H9 (cell line): Measurements from ENCODE around the gene BBOF1. TPM values are rescaled to one million over a fixed set of nuclear protein-coding genes. Genes with fewer than 3 reads are reported as not detected.
A peak's percentile ranks its signal among the peaks of the same experiment; 100 is the strongest.

Experiments used
- DNase-seq: peaks from one replicate; pipeline ENCODE4 v3.0.0-alpha.2; 2017
- H2AFZ ChIP-seq: one replicate; pipeline ENCODE4 v1.6.1; 2013; ENCODE audit warnings: mild to moderate bottlenecking, low read length, control low read depth, moderate library complexity
- H2AK5ac ChIP-seq: 2 replicates; pipeline ENCODE4 v1.6.1; 2013; ENCODE audit warnings: low read length, control low read depth, mixed read lengths; ENCODE audit not compliant: insufficient read length
- H2BK120ac ChIP-seq: one replicate; pipeline ENCODE4 v1.6.1; 2013; ENCODE audit warnings: low read depth, mild to moderate bottlenecking, low read length, control low read depth, inconsistent platforms; ENCODE audit not compliant: poor library complexity, severe bottlenecking
- H2BK12ac ChIP-seq: 2 replicates; pipeline ENCODE4 v1.6.1; 2013; ENCODE audit warnings: low read length, control low read depth, mixed read lengths, low read depth; ENCODE audit not compliant: insufficient read length
- H2BK15ac ChIP-seq: 2 replicates; pipeline ENCODE4 v1.6.1; 2013; ENCODE audit warnings: low read depth, low read length, control low read depth
- H2BK20ac ChIP-seq: one replicate; pipeline ENCODE4 v1.6.1; 2013; ENCODE audit warnings: low read depth, mild to moderate bottlenecking, low read length, control low read depth, inconsistent platforms; ENCODE audit not compliant: poor library complexity, severe bottlenecking
- H2BK5ac ChIP-seq: 2 replicates; pipeline ENCODE4 v1.6.1; 2013; ENCODE audit warnings: low read length, control low read depth, mixed read lengths; ENCODE audit not compliant: insufficient read length
- H3K14ac ChIP-seq: 2 replicates; pipeline ENCODE4 v1.6.1; 2013; ENCODE audit warnings: low read length, control low read depth; ENCODE audit not compliant: insufficient read depth
- H3K18ac ChIP-seq: 2 replicates; pipeline ENCODE4 v1.6.1; 2013; ENCODE audit warnings: low read depth, mild to moderate bottlenecking, mixed read lengths, low read length, control low read depth; ENCODE audit not compliant: insufficient read length
- H3K23ac ChIP-seq: 2 replicates; pipeline ENCODE4 v1.6.1; 2013; ENCODE audit warnings: low read length, control low read depth, mixed read lengths, low read depth; ENCODE audit not compliant: insufficient read length
- H3K23me2 ChIP-seq: 2 replicates; pipeline ENCODE4 v1.6.1; 2013; ENCODE audit warnings: low read depth, mild to moderate bottlenecking, mixed read lengths, low read length, control low read depth; ENCODE audit not compliant: insufficient read length, poor library complexity, severe bottlenecking
- H3K27ac ChIP-seq: 2 replicates; pipeline ENCODE4 v1.5.1; 2013; ENCODE audit warnings: low read length, control low read depth, mixed read lengths, low read depth; ENCODE audit not compliant: insufficient read length
- H3K27me3 ChIP-seq: 2 replicates; pipeline ENCODE4 v1.6.1; 2013; ENCODE audit warnings: low read length, control low read depth, inconsistent platforms; ENCODE audit not compliant: insufficient read depth
- H3K4ac ChIP-seq: 2 replicates; pipeline ENCODE4 v1.6.1; 2013; ENCODE audit warnings: low read depth, mild to moderate bottlenecking, control low read depth, inconsistent platforms, low read length, moderate library complexity
- H3K4me1 ChIP-seq: 2 replicates; pipeline ENCODE4 v1.6.1; 2013; ENCODE audit warnings: low read length, control low read depth, inconsistent platforms; ENCODE audit not compliant: insufficient read depth
- H3K4me2 ChIP-seq: 2 replicates; pipeline ENCODE4 v1.6.1; 2013; ENCODE audit warnings: low read length, control low read depth, mixed read lengths; ENCODE audit not compliant: insufficient read length, insufficient read depth
- H3K56ac ChIP-seq: 2 replicates; pipeline ENCODE4 v1.6.1; 2013; ENCODE audit warnings: low read depth, mild to moderate bottlenecking, mixed read lengths, low read length, control low read depth; ENCODE audit not compliant: insufficient read length
- H3K79me1 ChIP-seq: 2 replicates; pipeline ENCODE4 v1.6.1; 2013; ENCODE audit warnings: low read depth, mild to moderate bottlenecking, moderate library complexity, low read length, control low read depth, inconsistent platforms; ENCODE audit not compliant: insufficient read depth, poor library complexity, severe bottlenecking
- H3K79me2 ChIP-seq: 2 replicates; pipeline ENCODE4 v1.6.1; 2013; ENCODE audit warnings: low read length, control low read depth, inconsistent platforms; ENCODE audit not compliant: insufficient read depth
- H3K9ac ChIP-seq: 2 replicates; pipeline ENCODE4 v1.6.1; 2013; ENCODE audit warnings: low read length, control low read depth, mixed read lengths; ENCODE audit not compliant: insufficient read length; ENCODE audit errors: extremely low read depth
- H3K9me3 ChIP-seq: one replicate; pipeline ENCODE4 v1.6.1; 2013; ENCODE audit warnings: low read depth, low read length, inconsistent platforms; ENCODE audit not compliant: control insufficient read depth
- H3T11ph ChIP-seq: one replicate; pipeline ENCODE4 v1.6.1; 2013; ENCODE audit warnings: mild to moderate bottlenecking, low read length, control low read depth, inconsistent platforms
- H4K20me1 ChIP-seq: one replicate; pipeline ENCODE4 v1.6.1; 2013; ENCODE audit not compliant: control insufficient read depth, insufficient read length, insufficient read depth
- H4K5ac ChIP-seq: 2 replicates; pipeline ENCODE4 v1.6.1; 2013; ENCODE audit warnings: low read depth, mild to moderate bottlenecking, mixed read lengths, low read length, control low read depth; ENCODE audit not compliant: insufficient read length
- H4K8ac ChIP-seq: replicated peaks from 2 replicates; pipeline ENCODE4 v1.6.1; 2013; ENCODE audit warnings: low read length, control low read depth, mixed read lengths, low read depth; ENCODE audit not compliant: insufficient read length
- H4K91ac ChIP-seq: 2 replicates; pipeline ENCODE4 v1.6.1; 2013; ENCODE audit warnings: low read depth, mild to moderate bottlenecking, moderate library complexity, mixed read lengths, low read length, control low read depth; ENCODE audit not compliant: insufficient read length
- H3K27ac Mint-ChIP-seq, 3 experiments: 2 replicates in 2 of 3; 3 replicates in 1 of 3; pipeline ENCODE4 v1.8.0; 2020 to 2021; ENCODE audit warnings: mixed read lengths in 3 of 3, mild to moderate bottlenecking in 1 of 3, moderate library complexity in 1 of 3
- H3K27me3 Mint-ChIP-seq: 2 replicates; pipeline ENCODE4 v1.8.0; 2021; ENCODE audit warnings: low read depth, mild to moderate bottlenecking, moderate library complexity, mixed read lengths
- H3K36me3 Mint-ChIP-seq, 3 experiments: 2 replicates in 2 of 3; 3 replicates in 1 of 3; pipeline ENCODE4 v1.8.0; 2020 to 2021; ENCODE audit warnings: low read depth in 3 of 3, mixed read lengths in 3 of 3; ENCODE audit not compliant: insufficient read depth in 1 of 3
- H3K4me1 Mint-ChIP-seq, 2 experiments: 2 replicates each; pipeline ENCODE4 v1.8.0; 2020; ENCODE audit warnings: mixed read lengths in 2 of 2
- H3K4me3 Mint-ChIP-seq, 2 experiments: 2 replicates in 1 of 2; 3 replicates in 1 of 2; pipeline ENCODE4 v1.8.0; 2020 to 2021; ENCODE audit warnings: mild to moderate bottlenecking in 2 of 2, mixed read lengths in 2 of 2, moderate library complexity in 1 of 2
- H3K9me3 Mint-ChIP-seq, 2 experiments: 2 replicates in 1 of 2; 3 replicates in 1 of 2; pipeline ENCODE4 v1.8.0; 2020; ENCODE audit warnings: mild to moderate bottlenecking in 2 of 2, mixed read lengths in 2 of 2, moderate library complexity in 1 of 2
- WGBS: extraction: QIAGEN DNeasy Blood & Tissue Kit; methylation state at CpG from one replicate; pipeline ENCODE4 v1.1.7; 2013; ENCODE audit warnings: missing lambda C conversion rate, low lambda C conversion rate, mixed read lengths; ENCODE audit not compliant: insufficient read length; ENCODE audit errors: extremely low coverage; 5-methylcytosine and 5-hydroxymethylcytosine counted together
- total RNA-seq: library from RNA; stranded (reverse); gene quantifications from 2 replicates; pipeline ENCODE4 v1.2.1, GENCODE V29; 2021
- TF ChIP-seq, protein P1 (sequence below): fragments of 200-600 bp; sonication (generic); conservative IDR thresholded peaks from 3 replicates; pipeline ENCODE4 v1.8.0; 2021; ENCODE audit warnings: antibody characterized with exemption, mild to moderate bottlenecking

Gene BBOF1
- total RNA-seq, 1 experiment from 2014 or later = 0.61 TPM

DNA sequence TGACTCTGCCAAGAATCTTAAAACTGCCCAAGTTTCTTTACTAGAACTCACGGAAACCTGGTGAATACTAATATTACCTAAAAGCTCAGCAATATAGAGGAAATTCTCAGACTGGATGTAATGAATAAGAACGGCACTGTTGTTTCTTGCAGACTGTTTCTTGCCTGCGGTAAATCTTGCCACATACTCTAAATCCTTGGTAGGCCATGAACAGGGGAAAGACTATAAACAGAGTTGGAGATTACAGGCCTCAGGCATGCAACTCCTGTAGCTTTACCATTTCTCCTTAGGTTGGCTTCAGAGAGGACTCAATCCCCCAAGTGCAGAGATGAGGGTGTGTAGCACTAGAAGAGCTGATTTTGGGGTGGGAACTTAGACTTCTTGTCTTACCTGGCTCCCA lies 64.0 kb downstream of the BBOF1 start:
- peak overlapping the region; percentile 96 to 98 for H3K4me3 Mint-ChIP-seq
- Histone ChIP-seq H3K9me3 (no peaks in the 10 kb centered on the region), H2BK15ac (no peak overlapping the region), H4K5ac (no peak overlapping the region), H3T11ph (no peak overlapping the region), H4K8ac (no peak overlapping the region), H3K14ac (no peak overlapping the region), H2BK12ac (no peak overlapping the region), H3K79me1 (no peaks in the 10 kb centered on the region), H2BK120ac (no peak overlapping the region), H4K91ac (no peak overlapping the region), H3K27me3 (no peaks in the 10 kb centered on the region), H2BK20ac (no peak overlapping the region), H3K9ac (peak overlapping the region; percentile 86), H2AFZ (no peak overlapping the region), H3K27ac (no peak overlapping the region), H3K4me1 (no peaks in the 10 kb centered on the region), H3K23me2 (peaks cover 4% of the 10 kb centered on the region), H3K18ac (no peak overlapping the region), H4K20me1 (no peaks in the 10 kb centered on the region), H3K79me2 (no peaks in the 10 kb centered on the region; the same call in 1 of the 2 replicates), H3K4me2 (peak overlapping the region; percentile 58), H3K23ac (no peak overlapping the region), H2BK5ac (no peak overlapping the region), H2AK5ac (no peak overlapping the region), H3K56ac (no peak overlapping the region), H3K4ac (no peak overlapping the region)
- no peaks in the 10 kb centered on the region; a peak in 1 of 5 replicates for H3K9me3 Mint-ChIP-seq
- peak overlapping the region in 1 of 3 experiments; percentile 20; a peak in 1 of 7 replicates for H3K27ac Mint-ChIP-seq
- TF ChIP-seq, protein P1, sequence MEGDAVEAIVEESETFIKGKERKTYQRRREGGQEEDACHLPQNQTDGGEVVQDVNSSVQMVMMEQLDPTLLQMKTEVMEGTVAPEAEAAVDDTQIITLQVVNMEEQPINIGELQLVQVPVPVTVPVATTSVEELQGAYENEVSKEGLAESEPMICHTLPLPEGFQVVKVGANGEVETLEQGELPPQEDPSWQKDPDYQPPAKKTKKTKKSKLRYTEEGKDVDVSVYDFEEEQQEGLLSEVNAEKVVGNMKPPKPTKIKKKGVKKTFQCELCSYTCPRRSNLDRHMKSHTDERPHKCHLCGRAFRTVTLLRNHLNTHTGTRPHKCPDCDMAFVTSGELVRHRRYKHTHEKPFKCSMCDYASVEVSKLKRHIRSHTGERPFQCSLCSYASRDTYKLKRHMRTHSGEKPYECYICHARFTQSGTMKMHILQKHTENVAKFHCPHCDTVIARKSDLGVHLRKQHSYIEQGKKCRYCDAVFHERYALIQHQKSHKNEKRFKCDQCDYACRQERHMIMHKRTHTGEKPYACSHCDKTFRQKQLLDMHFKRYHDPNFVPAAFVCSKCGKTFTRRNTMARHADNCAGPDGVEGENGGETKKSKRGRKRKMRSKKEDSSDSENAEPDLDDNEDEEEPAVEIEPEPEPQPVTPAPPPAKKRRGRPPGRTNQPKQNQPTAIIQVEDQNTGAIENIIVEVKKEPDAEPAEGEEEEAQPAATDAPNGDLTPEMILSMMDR = no peak
- peaks cover 11 to 15% of the 10 kb centered on the region in 2 experiments for H3K4me1 Mint-ChIP-seq
- H3K36me3 Mint-ChIP-seq = no peaks in the 10 kb centered on the region; a peak in 1 of 7 replicates
- DNase-seq = no peak
- H3K27me3 Mint-ChIP-seq = no peaks in the 10 kb centered on the region; the same call in 1 of the 2 replicates
- no CpG with 5 or more reads among the region's 3 CpGs for WGBS
